GM23248 (cell line): ENCODE measurements around the gene CREB3L2.

Experiments
- EZH2 ChIP-seq: fragments of 200-600 bp; sonication (generic); IDR thresholded peaks from 2 replicates; pipeline ENCODE4 v1.6.1; 2018; ENCODE audit warnings: antibody characterized with exemption, mild to moderate bottlenecking; ENCODE audit not compliant: insufficient read depth, poor library complexity, severe bottlenecking
- EZH2phosphoT487 ChIP-seq: fragments of 200-600 bp; sonication (generic); IDR thresholded peaks from 2 replicates; pipeline ENCODE4 v1.6.1; 2018; ENCODE audit warnings: antibody characterized with exemption, moderate library complexity, mild to moderate bottlenecking, low read depth; ENCODE audit not compliant: insufficient read depth

DNA sequence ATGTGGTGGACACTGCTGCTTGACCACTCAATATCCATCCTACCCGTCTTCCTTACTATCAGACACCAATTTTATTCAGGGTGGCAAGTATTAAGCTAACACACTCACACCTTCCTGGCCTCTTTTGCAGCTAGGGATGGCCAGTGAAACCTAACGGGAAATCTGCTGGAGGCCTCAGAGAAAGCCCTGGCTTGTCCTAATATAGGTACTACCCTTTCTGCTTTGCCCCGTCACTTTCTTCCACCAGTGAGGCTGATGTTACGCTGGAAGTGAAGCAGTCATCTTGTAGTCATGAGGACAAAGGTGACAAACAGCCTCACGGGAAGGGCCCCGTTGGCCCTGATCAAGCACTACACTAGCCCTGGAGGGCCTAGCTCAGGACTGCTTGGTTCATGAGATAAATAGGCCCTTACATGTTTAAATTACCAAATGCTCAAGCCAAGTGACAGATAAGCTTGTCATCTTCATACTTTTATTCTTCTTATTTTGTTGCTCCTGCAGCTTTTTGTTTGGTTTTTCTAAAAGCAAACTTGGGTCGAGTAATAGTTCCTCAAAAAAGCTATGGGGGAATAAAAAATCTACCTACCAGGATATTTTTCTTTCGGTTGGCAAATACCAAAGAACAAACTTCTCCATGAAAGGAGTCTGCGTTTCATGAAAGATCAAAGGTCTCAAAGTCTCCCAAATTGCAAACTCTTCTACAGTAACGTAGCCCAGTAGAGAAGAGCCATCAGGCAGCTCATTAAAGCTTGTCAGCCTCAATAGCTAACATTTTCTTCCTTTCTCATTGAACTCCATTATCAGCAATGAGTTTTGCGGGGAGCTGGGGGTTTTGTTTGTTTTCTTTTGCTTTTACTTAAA is 17.5 kb downstream of the CREB3L2 start:
- TF ChIP-seq EZH2phosphoT487 = no peak
- TF ChIP-seq EZH2 = no peak
